HepG2 (cell line): ENCODE measurements around the gene CRTC2. TPM values are rescaled to one million over a fixed set of nuclear protein-coding genes. Genes with fewer than 3 reads are reported as not detected.
A peak's percentile ranks its signal among the peaks of the same experiment; 100 is the strongest.

Experiments used
- ATAC-seq: fragments of 200-7000 bp; cut with Tn5 transposase; 3 replicates; pipeline ENCODE4 v1.9.1; 2020; ENCODE audit warnings: mild to moderate bottlenecking, moderate library complexity
- BruUV-seq: library from RNA; stranded (reverse); fragments of 400-500 nt; replicated peaks from 2 replicates; lab custom pipeline; 2021; lab: Mats Ljungman, UMichigan
- CTCF ChIA-PET: fragments of 300-600 bp; formaldehyde crosslinking; extraction: SDS; loops from one replicate; lab custom pipeline; 2021; ENCODE audit warnings: low total read pairs, inconsistent platforms, low intra/inter-chr PET ratio; lab: Yijun Ruan, JAX
- POLR2A ChIA-PET: fragments of 350-600 bp; sonication (Branson Sonifier 250); formaldehyde crosslinking; loops from one replicate; lab custom pipeline; 2020; ENCODE audit warnings: antibody characterized with exemption, inconsistent platforms; lab: Yijun Ruan, JAX
- DNase-seq: peaks from one replicate; pipeline ENCODE4 v3.0.0-alpha.2; 2015; ENCODE audit warnings: low spot score
- FAIRE-seq: peaks from 3 replicates; lab custom pipeline; 2011; peaks lifted over from hg19 to GRCh38; lab: Jason Lieb, UNC
- H2AFZ ChIP-seq: one replicate; pipeline ENCODE4 v1.6.1; 2011; ENCODE audit warnings: low read length, inconsistent platforms
- H3K27ac ChIP-seq: fragments of 300-600 bp; 3 replicates; pipeline ENCODE4 v1.8.0; 2011; ENCODE audit warnings: mixed run types, mild to moderate bottlenecking, mixed read lengths, low read length, inconsistent platforms; ENCODE audit not compliant: insufficient read depth; ENCODE audit errors: extremely low read length
- H3K27me3 ChIP-seq, 2 experiments: fragments of 200-600 bp in 1 of 2; 2 replicates in 1 of 2; 3 replicates in 1 of 2; pipeline versions ENCODE4 v1.6.0 to v1.8.0; 2011; ENCODE audit warnings: low read length in 2 of 2, mild to moderate bottlenecking in 2 of 2, moderate library complexity in 2 of 2, inconsistent platforms in 1 of 2; ENCODE audit not compliant: insufficient read depth in 2 of 2, control insufficient read depth in 1 of 2
- H3K36me3 ChIP-seq, 2 experiments: fragments of 200-600 bp in 1 of 2; replicated peaks in 1 of 2; 2 replicates in 1 of 2; 3 replicates in 1 of 2; pipeline versions ENCODE4 v1.5.1 to v1.8.0; 2011; ENCODE audit warnings: low read length in 2 of 2, inconsistent platforms in 1 of 2; ENCODE audit not compliant: insufficient read depth in 2 of 2, control insufficient read depth in 1 of 2
- H3K4me1 ChIP-seq: 2 replicates; pipeline ENCODE4 v1.5.1; 2012; ENCODE audit warnings: low read length, inconsistent platforms; ENCODE audit not compliant: insufficient read depth
- H3K4me2 ChIP-seq: 2 replicates; pipeline ENCODE4 v1.6.0; 2011; ENCODE audit warnings: low read depth, low read length, inconsistent platforms
- H3K4me3 ChIP-seq, 3 experiments: fragments of 200-600 bp in 1 of 3; sonication (generic), shearing (Covaris generic) in 1 of 3; replicated peaks in 1 of 3; 2 replicates each; pipeline ENCODE4 v1.5.1; 2011 to 2016; ENCODE audit warnings: low read length in 3 of 3, inconsistent platforms in 2 of 3, low read depth in 2 of 3, mild to moderate bottlenecking in 2 of 3, control low read depth in 1 of 3, mixed read lengths in 1 of 3; ENCODE audit not compliant: insufficient read depth in 1 of 3
- H3K79me2 ChIP-seq: one replicate; pipeline ENCODE4 v1.6.1; 2011; ENCODE audit warnings: low read length, inconsistent platforms; ENCODE audit not compliant: insufficient read depth
- H3K9ac ChIP-seq: 2 replicates; pipeline ENCODE4 v1.6.0; 2011; ENCODE audit warnings: mild to moderate bottlenecking, low read depth, low read length, inconsistent platforms; ENCODE audit not compliant: insufficient read depth
- H3K9me3 ChIP-seq: 2 replicates; pipeline ENCODE4 v1.5.1; 2012; ENCODE audit warnings: mild to moderate bottlenecking, low read length
- H4K20me1 ChIP-seq: 2 replicates; pipeline ENCODE4 v1.6.0; 2011; ENCODE audit warnings: inconsistent platforms, mild to moderate bottlenecking, low read length, moderate library complexity; ENCODE audit not compliant: insufficient read depth
- DBP ChIP-seq: sonication (generic); formaldehyde crosslinking; IDR thresholded peaks from 2 replicates; pipeline ENCODE4 v1.4.0; 2020; ENCODE audit warnings: missing genetic modification reagents; ENCODE audit errors: not compliant biosample characterization
- DMAP1 ChIP-seq: IDR thresholded peaks from 2 replicates; pipeline ENCODE4 v1.6.1; 2016
- ELF3 ChIP-seq: IDR thresholded peaks from 2 replicates; pipeline ENCODE4 v1.6.1; 2016; ENCODE audit warnings: missing genetic modification reagents, missing compliant biosample characterization
- ELK4 ChIP-seq: sonication (generic); formaldehyde crosslinking; IDR thresholded peaks from 2 replicates; pipeline ENCODE4 v1.9.0; 2021; ENCODE audit warnings: missing genetic modification reagents, borderline replicate concordance
- FOXM1 ChIP-seq: sonication (generic); formaldehyde crosslinking; IDR thresholded peaks from 2 replicates; pipeline ENCODE4 v1.5.0; 2020; ENCODE audit warnings: missing genetic modification reagents
- PAXIP1 ChIP-seq: sonication (generic); formaldehyde crosslinking; conservative IDR thresholded peaks from 2 replicates; pipeline ENCODE4 v1.4.0; 2020; ENCODE audit warnings: mild to moderate bottlenecking, missing genetic modification reagents, moderate library complexity
- RBFOX2 ChIP-seq: fragments of 200-400 bp; formaldehyde crosslinking; IDR thresholded peaks from 2 replicates; pipeline ENCODE4 v1.6.1; 2017; ENCODE audit warnings: low read depth, mild to moderate bottlenecking, low read length
- SAFB2 ChIP-seq: sonication (generic); formaldehyde crosslinking; IDR thresholded peaks from 2 replicates; pipeline ENCODE4 v1.5.1; 2020; ENCODE audit warnings: missing genetic modification reagents, low read depth, mild to moderate bottlenecking, borderline replicate concordance
- TSC22D2 ChIP-seq: sonication (generic); formaldehyde crosslinking; IDR thresholded peaks from 2 replicates; pipeline ENCODE4 v1.5.1; 2020; ENCODE audit warnings: missing genetic modification reagents, mild to moderate bottlenecking, borderline replicate concordance
- ZBTB7A ChIP-seq: sonication (generic); formaldehyde crosslinking; IDR thresholded peaks from 2 replicates; pipeline ENCODE4 v1.8.0; 2022; ENCODE audit warnings: mild to moderate bottlenecking, missing genetic modification reagents
- ZHX1 ChIP-seq: sonication (generic); formaldehyde crosslinking; IDR thresholded peaks from 2 replicates; pipeline ENCODE4 v1.8.1; 2022; ENCODE audit warnings: low read depth, mild to moderate bottlenecking, missing genetic modification reagents
- ZNF275 ChIP-seq: sonication (generic); formaldehyde crosslinking; IDR thresholded peaks from 2 replicates; pipeline ENCODE4 v1.8.0; 2022; ENCODE audit warnings: missing genetic modification reagents, mild to moderate bottlenecking, inconsistent platforms, borderline replicate concordance
- ZNF33B ChIP-seq: sonication (generic); formaldehyde crosslinking; IDR thresholded peaks from 2 replicates; pipeline ENCODE4 v1.5.1; 2020; ENCODE audit warnings: mild to moderate bottlenecking, missing genetic modification reagents
- ZNF607 ChIP-seq: sonication (generic); formaldehyde crosslinking; IDR thresholded peaks from 2 replicates; pipeline ENCODE4 v1.5.1; 2020; ENCODE audit warnings: missing genetic modification reagents, mild to moderate bottlenecking, borderline replicate concordance
- ZNF772 ChIP-seq: sonication (generic); formaldehyde crosslinking; IDR thresholded peaks from 2 replicates; pipeline ENCODE4 v1.5.0; 2020; ENCODE audit warnings: mild to moderate bottlenecking, missing genetic modification reagents
- WGBS: methylation state at CpG from one replicate; pipeline ENCODE4 v1.1.6; 2017; ENCODE audit warnings: low lambda C conversion rate; 5-methylcytosine and 5-hydroxymethylcytosine counted together
- in situ Hi-C: cut with HindIII; loops from 2 replicates; pipeline ENCODE4 v1.10.0; 2017; ENCODE audit warnings: low pct_unique_long_range_greater_than_20kb; ENCODE audit not compliant: extremely low pct_ligation_motif_present
- intact Hi-C: fragments of 100-400 bp; cut with micrococcal nuclease; formaldehyde crosslinking; loops from one replicate; pipeline ENCODE4 v1.10.0; 2022; ENCODE audit not compliant: unreplicated experiment
- polyA plus RNA-seq, 8 experiments: library from polyadenylated mRNA; depleted of rRNA in 3 of 8; stranded (reverse) in 7 of 8; unstranded in 1 of 8; fragments of >200 nt; fragmentation: Illumina TruSeq in 4 of 8; extraction: Trizol in 4 of 8; gene quantifications; 2 replicates each; pipeline versions ENCODE4 v1.2.1 to v1.2.3, GENCODE V29; 2011 to 2016; ENCODE audit warnings: low read depth in 4 of 8, missing spikeins in 1 of 8, mixed read lengths in 1 of 8; ENCODE audit not compliant: insufficient read depth in 1 of 8
- total RNA-seq, 5 experiments: library from RNA; depleted of rRNA; stranded (reverse); fragments of >200 nt; fragmentation: Illumina TruSeq; extraction: Trizol; gene quantifications; 2 replicates each; pipeline ENCODE4 v1.2.3, GENCODE V29; 2016; ENCODE audit warnings: low read depth in 1 of 5

Gene CRTC2
- total and polyA plus RNA-seq, 2 of the 13 experiments (the other 11 are each of a cell fraction or from before 2014, with no cell fraction given), result 6.1 to 26.7 TPM

GRCh38 chr1:153968408-153968807 is 10.0 kb upstream of the CRTC2 start:
- peaks cover 29% of the 10 kb centered on the region for H3K4me1 ChIP-seq
- H3K4me3 ChIP-seq, result peak overlapping the region; percentile 62 to 82 (median 72)
- no peaks in the 10 kb centered on the region for H4K20me1 ChIP-seq
- in situ Hi-C loops (no loop called here), intact Hi-C loops (loop anchor here (5.0 kb wide), 1 partner anchor 171 kb away; no protein-coding TSS in a partner anchor)
- CTCF ChIA-PET, result no interaction called here
- DNase-seq (no peak), ATAC-seq (no peak), FAIRE-seq (no peak)
- WGBS, result 7% methylated on average over 9 of the region's 13 CpGs
- POLR2A ChIA-PET, result interaction anchor here (1.4 to 10.0 kb wide), 4 partner anchors 9 to 200 kb away, joined by 4 to 209 read pairs (median 48); partner anchors contain the start of genes JTB, RAB13 and RPS27
- H2AFZ ChIP-seq, result no peak overlapping the region
- peak overlapping the region; percentile 75 for H3K9ac ChIP-seq
- peaks cover 6% of the 10 kb centered on the region for H3K79me2 ChIP-seq
- no peaks in the 10 kb centered on the region for H3K27me3 ChIP-seq
- peaks cover 0 to under 1% of the 10 kb centered on the region in 2 experiments; a peak in 1 of 5 replicates for H3K36me3 ChIP-seq
- peak overlapping the region; percentile 98 for H3K4me2 ChIP-seq
- BruUV-seq, result no TSS peak
- no peaks in the 10 kb centered on the region for H3K9me3 ChIP-seq
- peak overlapping the region; percentile 83 for H3K27ac ChIP-seq
- no peak for TF ChIP-seq ELF3 (CRISPR knock-in tag)
- TF ChIP-seq TSC22D2 (CRISPR knock-in tag), result no peak
- TF ChIP-seq DBP, result no peak
- no peak for TF ChIP-seq PAXIP1 (CRISPR knock-in tag)
- no peak for TF ChIP-seq RBFOX2
- no peak for TF ChIP-seq ZNF275 (CRISPR knock-in tag)
- no peak for TF ChIP-seq ZBTB7A (CRISPR knock-in tag)
- TF ChIP-seq SAFB2, result no peak
- no peak for TF ChIP-seq ZNF33B (CRISPR knock-in tag)
- TF ChIP-seq FOXM1 (CRISPR knock-in tag), result no peak
- TF ChIP-seq ZNF772 (CRISPR knock-in tag), result no peak
- TF ChIP-seq DMAP1 (CRISPR knock-in tag), result no peak
- no peak for TF ChIP-seq ZNF607 (CRISPR knock-in tag)
- no peak for TF ChIP-seq ELK4 (CRISPR knock-in tag)
- TF ChIP-seq ZHX1 (CRISPR knock-in tag), result no peak
